ENCODE measurements around the gene TLCD2.
"Not testable (repeated sequence)": the region's sequence is repeated elsewhere in the genome, so short reads cannot be mapped to it uniquely, and the experiment has no call there.

Gene TLCD2

GRCh38 chr17:1735418-1735817 is 25.2 kb upstream of the TLCD2 start:
- no peak for DNase-seq

GRCh38 chr17:1733759-1734158 is 23.6 kb upstream of the TLCD2 start:
- no peak for DNase-seq

- DNase-seq = no peak
These were observed 22.7 kb upstream of the TLCD2 start for GRCh38 chr17:1732833-1733321.

- DNase-seq = no peak
These were observed 22.2 kb upstream of the TLCD2 start for GRCh38 chr17:1732241-1732832.

GRCh38 chr17:1731194-1731506 is 21.0 kb upstream of the TLCD2 start:
- DNase-seq = no peak

GRCh38 chr17:1730326-1731193 is 20.4 kb upstream of the TLCD2 start:
- DNase-seq = no peak

- DNase-seq = no peak
These were observed 19.8 kb upstream of the TLCD2 start for GRCh38 chr17:1729966-1730325.

GRCh38 chr17:1727876-1728630 is 17.9 kb upstream of the TLCD2 start:
- no peak for DNase-seq

- DNase-seq = no peak
These were observed 17.1 kb upstream of the TLCD2 start for GRCh38 chr17:1727258-1727789.

GRCh38 chr17:1726626-1727257 is 16.6 kb upstream of the TLCD2 start:
- DNase-seq = no peak

GRCh38 chr17:1725642-1726511 is 15.7 kb upstream of the TLCD2 start:
- DNase-seq = no peak

GRCh38 chr17:1724869-1725641 is 14.9 kb upstream of the TLCD2 start:
- DNase-seq = no peak

- peak; percentile 84 for DNase-seq
These were observed 14.2 kb upstream of the TLCD2 start, which contains the start of gene WDR81 for GRCh38 chr17:1724351-1724868. TSS of gene WDR81 (plus strand) at chr17:1724704. CDS start at chr17:1724960, 256 bp downstream.

GRCh38 chr17:1722022-1722421 is 11.8 kb upstream of the TLCD2 start:
- DNase-seq = not testable (repeated sequence)

- peak; percentile 61 for DNase-seq
These were observed 10.7 kb upstream of the TLCD2 start for GRCh38 chr17:1720856-1721386.

GRCh38 chr17:1718362-1719165 is 8.4 kb upstream of the TLCD2 start:
- DNase-seq = no peak

- DNase-seq = peak; percentile 92
These were observed 6.9 kb upstream of the TLCD2 start for GRCh38 chr17:1716912-1717695.

- peak; percentile 100 for DNase-seq
These were observed 6.1 kb upstream of the TLCD2 start for GRCh38 chr17:1716076-1716911.

Data from CD4-positive, alpha-beta T cell treated with Interleukin-15 for 1 hour (primary cell).